IPS DF 6.9 (cell line): ENCODE data around the gene AZU1.
"Not testable (repeated sequence)": the region's sequence is repeated elsewhere in the genome, so short reads cannot be mapped to it uniquely, and the experiment has no call there.

Experiments
- DNase-seq: peaks from one replicate; pipeline ENCODE4 v3.0.0-alpha.2; 2013; ENCODE audit warnings: low read depth, low spot score
- H3K27ac ChIP-seq: one replicate; pipeline ENCODE4 v1.5.1; 2013; ENCODE audit warnings: low read length, control low read depth
- H3K27me3 ChIP-seq: 2 replicates; pipeline ENCODE4 v1.6.1; 2013; ENCODE audit warnings: mild to moderate bottlenecking, low read length; ENCODE audit not compliant: control insufficient read depth, insufficient read depth
- H3K36me3 ChIP-seq: 2 replicates; pipeline ENCODE4 v1.6.1; 2013; ENCODE audit warnings: low read length; ENCODE audit not compliant: control insufficient read depth, insufficient read depth
- H3K4me1 ChIP-seq: 2 replicates; pipeline ENCODE4 v1.6.1; 2013; ENCODE audit warnings: low read length; ENCODE audit not compliant: control insufficient read depth, insufficient read depth
- H3K4me3 ChIP-seq: 2 replicates; pipeline ENCODE4 v1.5.1; 2013; ENCODE audit warnings: mild to moderate bottlenecking, low read length
- H3K9me3 ChIP-seq: 2 replicates; pipeline ENCODE4 v1.6.1; 2013; ENCODE audit warnings: low read length, inconsistent platforms; ENCODE audit not compliant: control insufficient read depth, insufficient read depth
- WGBS: extraction: QIAGEN DNeasy Blood & Tissue Kit; methylation state at CpG from one replicate; pipeline ENCODE4 v1.1.7; 2013; ENCODE audit warnings: mixed read lengths, missing lambda C conversion rate; ENCODE audit not compliant: insufficient read length, insufficient coverage; 5-methylcytosine and 5-hydroxymethylcytosine counted together

Gene AZU1

GRCh38 chr19:876089-876488 lies 48.5 kb downstream of the AZU1 start:
- H3K27ac ChIP-seq: no peak overlapping the region
- no peaks in the 10 kb centered on the region for H3K27me3 ChIP-seq
- DNase-seq: no peak
- no CpG with 5 or more reads among the region's 18 CpGs for WGBS
- H3K4me1 ChIP-seq: peaks cover 9% of the 10 kb centered on the region
- no peaks in the 10 kb centered on the region for H3K9me3 ChIP-seq
- peaks cover 12% of the 10 kb centered on the region; the same call in 1 of the 2 replicates for H3K36me3 ChIP-seq
- no peak overlapping the region for H3K4me3 ChIP-seq

- H3K27me3 ChIP-seq: no peaks in the 10 kb centered on the region
- H3K4me1 ChIP-seq: peaks cover 9% of the 10 kb centered on the region
- no peak for DNase-seq
- WGBS: no CpG with 5 or more reads among the region's 29 CpGs
- peaks cover 18% of the 10 kb centered on the region; the same call in 1 of the 2 replicates for H3K36me3 ChIP-seq
- no peak overlapping the region for H3K4me3 ChIP-seq
- H3K9me3 ChIP-seq: no peaks in the 10 kb centered on the region
- no peak overlapping the region for H3K27ac ChIP-seq
Measured at GRCh38 chr19:876780-877314, 49.2 kb downstream of the AZU1 start.

DNA sequence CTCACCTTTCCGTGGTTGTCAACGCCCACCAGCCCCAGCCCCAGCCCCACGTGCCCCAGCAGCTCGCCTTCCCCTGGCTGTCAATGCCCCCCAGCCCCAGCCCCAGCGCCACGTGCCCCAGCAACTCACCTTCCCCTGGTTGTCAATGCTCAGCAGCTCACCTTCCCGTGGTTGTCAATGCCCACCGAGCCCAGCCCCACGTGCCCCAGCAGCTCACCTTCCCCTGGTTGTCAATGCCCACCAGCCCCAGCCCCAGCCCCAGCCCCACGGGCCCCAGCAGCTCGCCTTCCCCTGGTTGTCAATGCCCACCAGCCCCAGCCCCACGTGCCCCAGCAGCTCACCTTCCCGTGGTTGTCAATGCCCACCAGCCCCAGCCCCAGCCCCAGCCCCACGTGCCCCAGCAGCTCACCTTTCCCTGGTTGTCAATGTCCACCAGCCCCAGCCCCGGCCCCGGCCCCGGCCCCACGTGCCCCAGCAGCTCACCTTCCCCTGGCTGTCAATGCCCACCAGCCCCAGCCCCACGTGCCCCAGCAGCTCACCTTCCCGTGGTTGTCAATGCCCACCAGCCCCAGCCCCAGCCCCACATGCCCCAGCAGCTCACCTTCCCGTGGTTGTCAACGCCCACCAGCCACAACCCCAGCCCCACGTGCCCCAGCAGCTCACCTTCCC lies 50.5 kb downstream of the AZU1 start:
- not testable (repeated sequence) for H3K27ac ChIP-seq, H3K4me3 ChIP-seq, H3K27me3 ChIP-seq, H3K9me3 ChIP-seq, DNase-seq, H3K4me1 ChIP-seq
- H3K36me3 ChIP-seq: peaks cover 27% of the 10 kb centered on the region; the same call in 1 of the 2 replicates
- no CpG with 5 or more reads among the region's 23 CpGs for WGBS

GRCh38 chr19:878751-879561 lies 51.3 kb downstream of the AZU1 start:
- not testable (repeated sequence) for H3K4me3 ChIP-seq, DNase-seq, H3K27ac ChIP-seq, H3K9me3 ChIP-seq, H3K27me3 ChIP-seq, H3K4me1 ChIP-seq
- H3K36me3 ChIP-seq: peaks cover 29% of the 10 kb centered on the region
- WGBS: no CpG with 5 or more reads among the region's 24 CpGs

GRCh38 chr19:879711-880438 lies 52.2 kb downstream of the AZU1 start:
- WGBS: no CpG with 5 or more reads among the region's 37 CpGs
- Histone ChIP-seq H3K27me3 (no peaks in the 10 kb centered on the region), H3K36me3 (peaks cover 27% of the 10 kb centered on the region), H3K9me3 (no peaks in the 10 kb centered on the region), H3K4me3 (no peak overlapping the region), H3K4me1 (no peaks in the 10 kb centered on the region; the same call in 1 of the 2 replicates), H3K27ac (no peak overlapping the region)
- DNase-seq: no peak
